ENCODE data around the gene MBD3L2B.

DNA sequence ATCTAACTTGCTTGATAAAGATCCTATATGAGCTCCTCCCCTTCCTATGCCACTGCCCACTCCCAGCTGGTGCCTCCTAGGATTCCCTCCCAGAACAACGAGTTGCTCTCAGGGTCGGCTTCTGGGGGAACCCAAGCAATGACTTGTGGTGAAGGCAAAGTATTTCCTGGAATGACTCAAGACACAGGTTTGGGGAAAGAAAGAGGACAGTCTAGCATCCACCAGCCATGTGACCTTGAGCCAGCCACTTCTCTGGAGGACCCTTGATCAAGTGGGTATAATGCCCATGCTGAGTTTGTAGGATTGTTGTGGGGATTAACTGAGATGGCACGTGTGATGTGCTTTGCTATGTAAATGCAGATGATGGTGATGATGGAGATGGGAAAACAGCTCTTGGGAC, 33.0 kb downstream of the MBD3L2B start:
- no peak for TF ChIP-seq SUZ12 (IDR thresholded peaks at IDR 0.05; ENCODE audit: extremely low read depth, insufficient read depth, insufficient read length)
- TF ChIP-seq ZNF274 (IDR thresholded peaks at IDR 0.05; ENCODE audit: low read depth, low read length), result no peak
- no peak for TF ChIP-seq YY1 (IDR thresholded peaks at IDR 0.05; ENCODE audit: insufficient read depth, insufficient read length)
